ENCODE results near the gene SYMPK. TPM values are rescaled to one million over a fixed set of nuclear protein-coding genes. Genes with fewer than 3 reads are reported as not detected.

The SYMPK gene
- total RNA-seq, 4 donors from 2014 or later: 44.0 to 158 (median 90.3) TPM

GRCh38 chr19:45852145-45852750 lies 10.7 kb downstream of the SYMPK start:
- no peaks in the 10 kb centered on the region for H3K9me3 ChIP-seq
- peaks cover 0 to 84% (median 0%) of the 10 kb centered on the region in 3 donors for H3K36me3 ChIP-seq
- TF ChIP-seq CTCF (IDR thresholded peaks at IDR 0.05): no peak
- no peak for TF ChIP-seq POLR2A (IDR thresholded peaks at IDR 0.05)
- DNase-seq: no peak
- no peak overlapping the region for H3K27ac ChIP-seq
- H3K4me3 ChIP-seq: no peak overlapping the region
- no peaks in the 10 kb centered on the region for H3K27me3 ChIP-seq
- no peaks in the 10 kb centered on the region for H3K4me1 ChIP-seq

GRCh38 chr19:45848922-45849321 lies 14.0 kb downstream of the SYMPK start:
- H3K27me3 ChIP-seq: no peaks in the 10 kb centered on the region
- peaks cover 0 to 99% (median 0%) of the 10 kb centered on the region in 3 donors for H3K36me3 ChIP-seq
- DNase-seq: no peak
- H3K9me3 ChIP-seq: no peaks in the 10 kb centered on the region
- no peaks in the 10 kb centered on the region for H3K4me1 ChIP-seq
- H3K4me3 ChIP-seq: no peak overlapping the region
- no peak overlapping the region for H3K27ac ChIP-seq
- TF ChIP-seq POLR2A (IDR thresholded peaks at IDR 0.05) (no peak), CTCF (IDR thresholded peaks at IDR 0.05) (peak in 2 of 6 experiments; percentile 3 to 7)

GRCh38 chr19:45847663-45848062 lies 15.3 kb downstream of the SYMPK start:
- Histone ChIP-seq H3K27me3 (no peaks in the 10 kb centered on the region), H3K4me3 (no peak overlapping the region), H3K27ac (no peak overlapping the region), H3K4me1 (no peaks in the 10 kb centered on the region), H3K36me3 (peaks cover 0 to 99% (median 0%) of the 10 kb centered on the region in 3 donors), H3K9me3 (no peaks in the 10 kb centered on the region)
- DNase-seq: no peak
- TF ChIP-seq POLR2A (IDR thresholded peaks at IDR 0.05) (no peak), CTCF (IDR thresholded peaks at IDR 0.05) (no peak)

DNA sequence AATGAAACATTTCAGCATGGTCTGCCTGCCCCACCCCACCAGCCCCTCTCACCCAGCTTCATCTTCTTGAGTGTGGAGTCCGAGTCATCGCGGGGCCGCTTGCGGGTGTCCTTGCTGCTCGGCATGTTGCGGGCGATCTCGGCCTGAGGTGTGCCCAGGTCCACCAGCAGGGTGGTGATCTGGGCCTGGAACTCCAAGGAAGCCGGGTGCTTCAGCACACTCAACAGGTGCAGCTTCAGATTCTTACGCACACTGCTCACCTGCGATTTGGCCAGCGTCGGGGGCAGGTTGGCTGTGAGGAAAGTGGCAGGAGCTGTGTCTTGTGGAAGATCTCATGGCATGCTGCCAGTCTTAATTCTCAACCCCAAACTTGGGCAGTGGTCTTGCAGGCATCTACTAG lies 20.7 kb downstream of the SYMPK start:
- H3K36me3 ChIP-seq: peaks cover 0 to 95% (median 4%) of the 10 kb centered on the region in 3 donors
- no peaks in the 10 kb centered on the region for H3K9me3 ChIP-seq
- no peak overlapping the region for H3K27ac ChIP-seq
- H3K4me1 ChIP-seq: no peaks in the 10 kb centered on the region
- H3K4me3 ChIP-seq: no peak overlapping the region
- TF ChIP-seq POLR2A (IDR thresholded peaks at IDR 0.05): no peak
- no peak for TF ChIP-seq CTCF (IDR thresholded peaks at IDR 0.05)
- no peaks in the 10 kb centered on the region for H3K27me3 ChIP-seq
- DNase-seq: no peak

- H3K9me3 ChIP-seq: no peaks in the 10 kb centered on the region
- H3K4me3 ChIP-seq: no peak overlapping the region
- no peak for DNase-seq
- no peak overlapping the region for H3K27ac ChIP-seq
- H3K4me1 ChIP-seq: no peaks in the 10 kb centered on the region
- TF ChIP-seq POLR2A (IDR thresholded peaks at IDR 0.05): no peak
- no peak for TF ChIP-seq CTCF (IDR thresholded peaks at IDR 0.05)
- H3K36me3 ChIP-seq: peaks cover 0 to 100% (median 4%) of the 10 kb centered on the region in 3 donors
- H3K27me3 ChIP-seq: no peaks in the 10 kb centered on the region
Observed at GRCh38 chr19:45834970-45835369, 28.0 kb downstream of the SYMPK start.

Measured in Peyer's patch (tissue), 4 donors.